ENCODE data around the gene TPX2.

TPX2 gene

DNA sequence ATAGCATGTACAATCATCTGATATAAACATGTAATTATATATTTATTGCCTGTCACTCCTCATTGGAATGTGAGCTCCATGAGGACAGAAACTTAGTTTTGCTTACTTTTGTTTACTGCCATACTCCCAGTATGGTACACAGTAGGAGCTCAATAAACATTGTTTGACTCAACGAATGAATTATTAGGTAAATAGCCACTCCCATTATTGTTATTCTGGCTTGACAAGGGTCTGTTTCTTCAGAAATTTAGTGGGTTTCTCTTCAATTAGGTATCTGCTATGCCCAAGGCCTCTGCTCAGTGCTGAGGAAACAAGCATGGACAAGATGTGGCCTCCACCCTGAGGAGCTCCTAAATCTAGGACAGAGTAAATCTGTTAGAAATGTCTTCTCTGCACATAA is 22.7 kb upstream of the TPX2 start:
- CTCF ChIA-PET = interaction anchor here (0.8 to 10.4 kb wide), 3 partner anchors 7 to 103 kb away, joined by 3 to 303 read pairs (median 4); no protein-coding TSS in a partner anchor
- Histone ChIP-seq H3K4me1 (ENCODE audit: control insufficient read depth, insufficient read depth, low read length) (peaks cover 21% of the 10 kb centered on the region; the same call in 1 of the 2 replicates), H3K4me3 (ENCODE audit: low read depth, low read length) (no peak overlapping the region), H3K27ac (ENCODE audit: extremely low read depth, low read depth, low read length) (no peak overlapping the region), H3K36me3 (ENCODE audit: control insufficient read depth in 2 of 2, insufficient read depth in 1 of 2, low read length in 2 of 2) (peaks cover 0 to 52% of the 10 kb centered on the region in 2 experiments; a peak in 1 of 3 replicates), H3K9me3 (ENCODE audit: control insufficient read depth, insufficient read depth, low read depth, low read length) (no peaks in the 10 kb centered on the region)
- POLR2A ChIA-PET = interaction anchor here (1.5 kb wide), 1 partner anchor 52 kb away, joined by 4 read pairs; no protein-coding TSS in a partner anchor
- TF ChIP-seq SP7 (tag by site-specific recombination; IDR thresholded peaks at IDR 0.05) = peak; percentile 46; the same call in 1 of the 2 replicates
- TF ChIP-seq ZNF18 (tag by site-specific recombination; IDR thresholded peaks at IDR 0.05) = no peak
- TF ChIP-seq ZNF239 (tag by site-specific recombination; IDR thresholded peaks at IDR 0.05) = no peak

DNA sequence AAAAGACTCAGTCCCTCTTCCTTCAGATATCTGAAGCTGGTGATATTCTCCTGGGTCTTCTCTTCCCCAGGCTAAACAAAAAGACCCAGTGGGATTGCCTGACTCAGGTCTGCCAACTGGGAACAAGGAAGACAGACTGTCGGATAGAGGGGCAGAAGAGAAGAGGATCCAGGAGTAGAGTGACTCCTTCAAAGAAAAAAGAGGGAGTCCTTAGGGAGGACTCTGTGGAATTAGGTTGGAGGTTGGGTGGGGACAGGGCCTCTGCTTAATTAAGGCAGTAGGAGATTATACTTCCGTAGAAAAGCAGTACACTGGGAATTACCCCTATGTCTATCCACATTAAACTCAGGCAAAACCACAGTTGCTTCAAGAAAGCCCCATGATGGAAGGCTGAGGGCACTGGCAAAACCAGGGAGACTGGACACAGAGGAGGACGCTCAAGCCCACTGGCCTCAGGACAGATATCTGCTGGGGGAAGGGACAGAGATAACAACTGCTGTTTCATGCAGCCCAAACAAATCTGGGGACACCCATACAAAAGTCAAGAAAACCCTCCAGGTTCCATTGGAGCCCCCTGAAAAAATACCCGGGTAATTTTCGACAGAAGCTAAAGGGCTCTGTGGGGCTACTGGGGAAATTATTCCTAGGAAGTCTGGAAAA is 22.1 kb upstream of the TPX2 start:
- peaks cover 0 to 57% of the 10 kb centered on the region in 2 experiments; a peak in 1 of 3 replicates for H3K36me3 ChIP-seq (ENCODE audit: control insufficient read depth in 2 of 2, insufficient read depth in 1 of 2, low read length in 2 of 2)
- CTCF ChIA-PET = interaction anchor here (1.5 to 10.4 kb wide), 2 partner anchors 55 to 104 kb away, joined by 3 to 303 read pairs; no protein-coding TSS in a partner anchor
- POLR2A ChIA-PET = no interaction called here
- no peaks in the 10 kb centered on the region for H3K9me3 ChIP-seq (ENCODE audit: control insufficient read depth, insufficient read depth, low read depth, low read length)
- no peak overlapping the region for H3K27ac ChIP-seq (ENCODE audit: extremely low read depth, low read depth, low read length)
- no peak overlapping the region for H3K4me3 ChIP-seq (ENCODE audit: low read depth, low read length)
- no peak for TF ChIP-seq INSM2 (tag by site-specific recombination; IDR thresholded peaks at IDR 0.05)
- TF ChIP-seq ZSCAN16 (tag by site-specific recombination; IDR thresholded peaks at IDR 0.05) = no peak
- no peak for TF ChIP-seq ZNF677 (tag by site-specific recombination; IDR thresholded peaks at IDR 0.05)
- TF ChIP-seq ZBTB20 (tag by site-specific recombination; IDR thresholded peaks at IDR 0.05) = no peak
- TF ChIP-seq ZNF76 (tag by site-specific recombination; IDR thresholded peaks at IDR 0.05; ENCODE audit: borderline replicate concordance, low read depth) = no peak
- TF ChIP-seq, protein P1, sequence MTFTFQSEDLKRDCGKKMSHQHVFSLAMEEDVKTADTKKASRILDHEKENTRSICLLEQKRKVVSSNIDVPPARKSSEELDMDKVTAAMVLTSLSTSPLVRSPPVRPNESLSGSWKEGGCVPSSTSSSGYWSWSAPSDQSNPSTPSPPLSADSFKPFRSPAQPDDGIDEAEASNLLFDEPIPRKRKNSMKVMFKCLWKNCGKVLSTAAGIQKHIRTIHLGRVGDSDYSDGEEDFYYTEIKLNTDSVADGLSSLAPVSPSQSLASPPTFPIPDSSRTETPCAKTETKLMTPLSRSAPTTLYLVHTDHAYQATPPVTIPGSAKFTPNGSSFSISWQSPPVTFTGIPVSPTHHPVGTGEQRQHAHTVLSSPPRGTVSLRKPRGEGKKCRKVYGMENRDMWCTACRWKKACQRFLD (tag by site-specific recombination; IDR thresholded peaks at IDR 0.05) = no peak
- no peak for TF ChIP-seq ZNF423 (tag by site-specific recombination; IDR thresholded peaks at IDR 0.05)
- TF ChIP-seq OVOL3 (tag by site-specific recombination; IDR thresholded peaks at IDR 0.05) = no peak
- no peak for TF ChIP-seq RBAK (tag by site-specific recombination; IDR thresholded peaks at IDR 0.05)
- TF ChIP-seq ZNF664 (tag by site-specific recombination; IDR thresholded peaks at IDR 0.05) = no peak
- no peak for TF ChIP-seq HOXC10 (CRISPR knock-in tag; IDR thresholded peaks at IDR 0.05)
- TF ChIP-seq ZEB2 (tag by site-specific recombination; IDR thresholded peaks at IDR 0.05) = no peak
- TF ChIP-seq ZSCAN30 (tag by site-specific recombination; IDR thresholded peaks at IDR 0.05) = no peak
- no peak for TF ChIP-seq TRIM28 (IDR thresholded peaks at IDR 0.05; ENCODE audit: borderline replicate concordance, low read length)
- no peak for TF ChIP-seq ZNF555 (tag by site-specific recombination; conservative IDR thresholded peaks at IDR 0.05)
- no peak for TF ChIP-seq ZNF10 (tag by site-specific recombination; IDR thresholded peaks at IDR 0.05)
- H3K4me1 ChIP-seq (ENCODE audit: control insufficient read depth, insufficient read depth, low read length) = peaks cover 15% of the 10 kb centered on the region; the same call in 1 of the 2 replicates
